SK-N-SH (cell line): Measurements from ENCODE around the gene NFIA. TPM values are rescaled to one million over a fixed set of nuclear protein-coding genes. Genes with fewer than 3 reads are reported as not detected.

ENCODE experiments used
- CTCF ChIA-PET: fragments of 300-600, 350-600 bp; formaldehyde crosslinking; extraction: SDS; loops from one replicate; lab custom pipeline; 2021; lab: Yijun Ruan, JAX
- POLR2A ChIA-PET: fragments of 350-600 bp; sonication (Branson Sonifier 250); formaldehyde crosslinking; extraction: SDS; loops from one replicate; lab custom pipeline; 2020; ENCODE audit warnings: antibody characterized with exemption, inconsistent platforms; lab: Yijun Ruan, JAX
- DNase-seq: peaks from one replicate; pipeline ENCODE4 v3.0.0; 2012
- H2AFZ ChIP-seq: fragments of 200-600 bp; sonication (generic); 2 replicates; pipeline ENCODE4 v1.8.1; 2016; ENCODE audit warnings: antibody characterized with exemption, mild to moderate bottlenecking, low read depth
- H3F3A ChIP-seq: fragments of 200-600 bp; sonication (generic); replicated peaks from 2 replicates; pipeline ENCODE3; 2016; ENCODE audit warnings: antibody characterized with exemption, mild to moderate bottlenecking; ENCODE audit not compliant: insufficient read depth
- H3K27ac ChIP-seq, 2 experiments: fragments of 200-500 bp in 1 of 2; fragments of 200-600 bp in 1 of 2; sonication (Bioruptor generic) in 1 of 2; sonication (generic), shearing (Covaris generic) in 1 of 2; 2 replicates each; pipeline versions ENCODE4 v1.5.1 to v1.6.1; 2014 to 2016; ENCODE audit warnings: low read depth in 2 of 2, inconsistent platforms in 1 of 2, low read length in 1 of 2, mild to moderate bottlenecking in 1 of 2, mixed read lengths in 1 of 2
- H3K27me3 ChIP-seq: fragments of 200-600 bp; sonication (generic), shearing (Covaris generic); 2 replicates; pipeline ENCODE4 v1.6.1; 2016; ENCODE audit warnings: mixed run types; ENCODE audit not compliant: insufficient read depth
- H3K36me3 ChIP-seq, 2 experiments: fragments of 200-500 bp in 1 of 2; fragments of 200-600 bp in 1 of 2; sonication (Bioruptor generic) in 1 of 2; sonication (generic) in 1 of 2; replicated peaks in 1 of 2; 2 replicates each; pipeline versions ENCODE3 to v1.5.1; 2014 to 2016; ENCODE audit warnings: low read length in 1 of 2, mild to moderate bottlenecking in 1 of 2; ENCODE audit not compliant: insufficient read depth in 2 of 2, control insufficient read depth in 1 of 2
- H3K4me1 ChIP-seq, 2 experiments: fragments of 200-500 bp in 1 of 2; fragments of 200-600 bp in 1 of 2; sonication (Bioruptor generic) in 1 of 2; sonication (generic), shearing (Covaris generic) in 1 of 2; 2 replicates each; pipeline versions ENCODE4 v1.5.1 to v1.6.1; 2014 to 2016; ENCODE audit warnings: low read depth in 1 of 2, low read length in 1 of 2, mixed run types in 1 of 2; ENCODE audit not compliant: insufficient read depth in 2 of 2, control insufficient read depth in 1 of 2
- H3K4me2 ChIP-seq: fragments of 200-600 bp; sonication (generic), shearing (Covaris generic); 2 replicates; pipeline ENCODE4 v1.6.1; 2017; ENCODE audit warnings: mixed run types
- H3K4me3 ChIP-seq, 2 experiments: fragments of 200-500 bp in 1 of 2; fragments of 200-600 bp in 1 of 2; sonication (Bioruptor generic) in 1 of 2; sonication (generic), shearing (Covaris generic) in 1 of 2; 2 replicates each; pipeline versions ENCODE4 v1.5.1 to v1.8.1; 2014 to 2016; ENCODE audit warnings: low read depth in 2 of 2, inconsistent platforms in 1 of 2, low read length in 1 of 2, mild to moderate bottlenecking in 1 of 2, mixed read lengths in 1 of 2, moderate library complexity in 1 of 2
- H3K79me2 ChIP-seq: fragments of 200-600 bp; sonication (generic); 2 replicates; pipeline ENCODE4 v1.8.1; 2017; ENCODE audit warnings: mild to moderate bottlenecking; ENCODE audit not compliant: insufficient read depth
- H3K9ac ChIP-seq: fragments of 200-600 bp; sonication (generic); 2 replicates; pipeline ENCODE4 v1.6.1; 2017; ENCODE audit warnings: mixed run types
- H3K9me2 ChIP-seq: fragments of 200-600 bp; sonication (generic); 2 replicates; pipeline ENCODE4 v1.6.1; 2017; ENCODE audit warnings: mixed run types
- H3K9me3 ChIP-seq: fragments of 200-600 bp; sonication (generic); 2 replicates; pipeline ENCODE4 v1.6.1; 2017; ENCODE audit warnings: mixed run types, mild to moderate bottlenecking, moderate library complexity
- H4K20me1 ChIP-seq: fragments of 200-600 bp; sonication (generic); 2 replicates; pipeline ENCODE4 v1.6.1; 2017; ENCODE audit warnings: mild to moderate bottlenecking, mixed run types; ENCODE audit not compliant: insufficient read depth
- ELF1 ChIP-seq: IDR thresholded peaks from 2 replicates; pipeline ENCODE4 v1.4.0; 2012
- EP300 ChIP-seq, 2 experiments: IDR thresholded peaks; 2 replicates each; pipeline versions ENCODE4 v1.4.0 to v1.6.1; 2012; ENCODE audit warnings: borderline replicate concordance in 1 of 2, low read depth in 1 of 2, low read length in 1 of 2
- FOXM1 ChIP-seq: IDR thresholded peaks from 2 replicates; pipeline ENCODE4 v1.4.0; 2012; ENCODE audit warnings: low read depth, mild to moderate bottlenecking
- GATA2 ChIP-seq: sonication (generic); formaldehyde crosslinking; IDR thresholded peaks from 2 replicates; pipeline ENCODE4 v1.5.0; 2020; ENCODE audit warnings: mild to moderate bottlenecking, missing genetic modification reagents
- JUND ChIP-seq: IDR thresholded peaks from 2 replicates; pipeline ENCODE4 v1.4.0; 2012
- NRF1 ChIP-seq: IDR thresholded peaks from 2 replicates; pipeline ENCODE4 v1.6.1; 2012; ENCODE audit warnings: low read depth, mild to moderate bottlenecking, low read length
- RAD21 ChIP-seq: IDR thresholded peaks from 2 replicates; pipeline ENCODE4 v1.6.1; 2012; ENCODE audit warnings: mild to moderate bottlenecking, low read length
- RCOR1 ChIP-seq: fragments of 150-350 bp; IDR thresholded peaks from 2 replicates; pipeline ENCODE4 v1.6.1; 2017; ENCODE audit warnings: antibody characterized with exemption, low read length
- RFX5 ChIP-seq: IDR thresholded peaks from 2 replicates; pipeline ENCODE4 v1.6.1; 2012; ENCODE audit warnings: mild to moderate bottlenecking, improper control_type of control experiment, low read length
- TEAD4 ChIP-seq: IDR thresholded peaks from 2 replicates; pipeline ENCODE4 v1.4.0; 2012; ENCODE audit warnings: mild to moderate bottlenecking, borderline replicate concordance; ENCODE audit not compliant: insufficient read depth
- whole genome bisulfite sequencing: methylation state at CpG from one replicate; pipeline ENCODE4 v1.1.6; 2017; ENCODE audit warnings: low lambda C conversion rate; 5-methylcytosine and 5-hydroxymethylcytosine counted together
- polyA plus RNA-seq, 3 experiments: library from polyadenylated mRNA; depleted of rRNA; stranded (reverse); fragments of >200 nt; gene quantifications; 2 replicates each; pipeline ENCODE4 v1.2.3, GENCODE V29; 2012
- TF ChIP-seq, protein P1 (sequence below): IDR thresholded peaks from 2 replicates; pipeline ENCODE4 v1.4.0; 2012; ENCODE audit warnings: low read depth, borderline replicate concordance
- TF ChIP-seq, protein P2 (sequence below): fragments of 150-350 bp; IDR thresholded peaks from 2 replicates; pipeline ENCODE4 v1.6.1; 2016; ENCODE audit warnings: mild to moderate bottlenecking, low read depth, low read length
- TF ChIP-seq, protein P3 (sequence below): IDR thresholded peaks from 2 replicates; pipeline ENCODE4 v1.4.0; 2012; ENCODE audit warnings: low read depth

Gene NFIA
- polyA plus RNA-seq, 1 of the 3 experiments (the other 2 are of a cell fraction): 3.3 TPM

DNA sequence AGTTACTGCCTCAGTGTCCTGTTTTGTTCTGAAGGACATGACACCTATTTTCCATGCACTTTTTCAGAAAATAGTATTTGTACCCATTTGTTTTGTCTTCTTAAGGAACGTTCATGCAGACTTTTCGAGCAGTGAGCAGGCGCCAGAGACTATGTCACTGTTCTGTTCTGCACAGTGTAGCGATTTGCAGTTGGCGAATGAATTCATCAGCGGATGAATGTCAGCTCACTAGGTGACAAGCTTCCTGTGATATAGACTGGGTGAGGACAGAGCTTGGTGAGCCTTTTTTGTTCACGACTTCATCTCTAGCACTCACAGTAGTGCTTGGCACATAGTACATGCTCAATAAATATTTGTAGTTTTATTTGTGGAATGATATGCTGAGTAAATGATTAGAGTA lies 177.8 kb downstream of the NFIA start:
- WGBS: over 99% methylated on average over 7 of the region's 7 CpGs

DNA sequence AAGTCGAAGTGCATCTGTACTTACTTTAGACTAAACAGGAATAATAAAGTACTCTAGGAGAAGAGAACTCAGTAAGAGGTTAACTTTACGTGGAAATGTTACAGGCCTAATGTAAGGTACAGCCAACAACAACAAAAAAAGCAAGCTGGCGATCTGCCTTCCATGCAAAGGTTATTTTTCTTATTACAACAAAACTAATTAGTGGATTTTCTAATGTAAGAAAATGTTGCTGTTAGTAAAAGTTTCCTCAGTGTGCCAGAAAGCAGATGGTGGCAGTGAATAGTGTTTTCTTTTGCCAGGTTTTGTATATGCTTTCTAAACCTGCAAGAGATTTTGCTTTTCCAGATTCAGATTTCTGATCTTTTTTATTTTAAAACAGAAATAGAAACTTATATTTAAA lies 179.2 kb downstream of the NFIA start:
- no peak overlapping the region for H3K4me2 ChIP-seq
- no peaks in the 10 kb centered on the region for H3K9me3 ChIP-seq
- H3F3A ChIP-seq: no peaks in the 10 kb centered on the region
- H3K9me2 ChIP-seq: no peaks in the 10 kb centered on the region
- 84% methylated on average over 3 of the region's 3 CpGs for WGBS
- no peaks in the 10 kb centered on the region for H3K4me1 ChIP-seq
- no peak overlapping the region; a peak in 1 of 4 replicates for H3K27ac ChIP-seq
- H3K27me3 ChIP-seq: no peaks in the 10 kb centered on the region
- ChIA-PET POLR2A (no interaction called here), CTCF (no interaction called here)
- no peak for TF ChIP-seq RFX5
- no peak for TF ChIP-seq RCOR1
- TF ChIP-seq EP300 (IDR thresholded peaks at IDR 0.05; ENCODE audit: borderline replicate concordance in 1 of 2, low read depth in 1 of 2, low read length in 1 of 2): no peak
- TF ChIP-seq GATA2 (CRISPR knock-in tag): no peak
- TF ChIP-seq, protein P1, sequence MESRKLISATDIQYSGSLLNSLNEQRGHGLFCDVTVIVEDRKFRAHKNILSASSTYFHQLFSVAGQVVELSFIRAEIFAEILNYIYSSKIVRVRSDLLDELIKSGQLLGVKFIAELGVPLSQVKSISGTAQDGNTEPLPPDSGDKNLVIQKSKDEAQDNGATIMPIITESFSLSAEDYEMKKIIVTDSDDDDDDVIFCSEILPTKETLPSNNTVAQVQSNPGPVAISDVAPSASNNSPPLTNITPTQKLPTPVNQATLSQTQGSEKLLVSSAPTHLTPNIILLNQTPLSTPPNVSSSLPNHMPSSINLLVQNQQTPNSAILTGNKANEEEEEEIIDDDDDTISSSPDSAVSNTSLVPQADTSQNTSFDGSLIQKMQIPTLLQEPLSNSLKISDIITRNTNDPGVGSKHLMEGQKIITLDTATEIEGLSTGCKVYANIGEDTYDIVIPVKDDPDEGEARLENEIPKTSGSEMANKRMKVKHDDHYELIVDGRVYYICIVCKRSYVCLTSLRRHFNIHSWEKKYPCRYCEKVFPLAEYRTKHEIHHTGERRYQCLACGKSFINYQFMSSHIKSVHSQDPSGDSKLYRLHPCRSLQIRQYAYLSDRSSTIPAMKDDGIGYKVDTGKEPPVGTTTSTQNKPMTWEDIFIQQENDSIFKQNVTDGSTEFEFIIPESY: no peak
- TF ChIP-seq, protein P2, sequence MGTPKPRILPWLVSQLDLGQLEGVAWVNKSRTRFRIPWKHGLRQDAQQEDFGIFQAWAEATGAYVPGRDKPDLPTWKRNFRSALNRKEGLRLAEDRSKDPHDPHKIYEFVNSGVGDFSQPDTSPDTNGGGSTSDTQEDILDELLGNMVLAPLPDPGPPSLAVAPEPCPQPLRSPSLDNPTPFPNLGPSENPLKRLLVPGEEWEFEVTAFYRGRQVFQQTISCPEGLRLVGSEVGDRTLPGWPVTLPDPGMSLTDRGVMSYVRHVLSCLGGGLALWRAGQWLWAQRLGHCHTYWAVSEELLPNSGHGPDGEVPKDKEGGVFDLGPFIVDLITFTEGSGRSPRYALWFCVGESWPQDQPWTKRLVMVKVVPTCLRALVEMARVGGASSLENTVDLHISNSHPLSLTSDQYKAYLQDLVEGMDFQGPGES: no peak
- TF ChIP-seq FOXM1: no peak
- TF ChIP-seq, protein P3, sequence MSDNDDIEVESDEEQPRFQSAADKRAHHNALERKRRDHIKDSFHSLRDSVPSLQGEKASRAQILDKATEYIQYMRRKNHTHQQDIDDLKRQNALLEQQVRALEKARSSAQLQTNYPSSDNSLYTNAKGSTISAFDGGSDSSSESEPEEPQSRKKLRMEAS: no peak
- no peak for TF ChIP-seq TEAD4
- H3K9ac ChIP-seq: no peak overlapping the region
- no peak for DNase-seq
- H4K20me1 ChIP-seq: no peaks in the 10 kb centered on the region
- peaks cover 0 to 2% of the 10 kb centered on the region in 2 experiments for H3K36me3 ChIP-seq
- no peaks in the 10 kb centered on the region for H3K79me2 ChIP-seq
- H3K4me3 ChIP-seq: no peak overlapping the region
- H2AFZ ChIP-seq: no peak overlapping the region

More for the DNA sequence above, 177.8 kb downstream of the NFIA start:
- H3K9ac ChIP-seq: no peak overlapping the region
- ChIA-PET POLR2A (no interaction called here), CTCF (interaction anchor here (2.1 kb wide), 1 partner anchor 13 kb away, joined by 7 read pairs; no protein-coding TSS in a partner anchor)
- no peak for DNase-seq
- H3F3A ChIP-seq: no peaks in the 10 kb centered on the region
- TF ChIP-seq ELF1 (no peak), JUND (no peak), RAD21 (no peak), NRF1 (no peak)
- peaks cover 0 to under 1% of the 10 kb centered on the region in 2 experiments; a peak in 1 of 4 replicates for H3K4me1 ChIP-seq
- H3K27me3 ChIP-seq: no peaks in the 10 kb centered on the region
- H2AFZ ChIP-seq: no peak overlapping the region
- no peaks in the 10 kb centered on the region for H3K9me2 ChIP-seq
- H4K20me1 ChIP-seq: no peaks in the 10 kb centered on the region
- no peak overlapping the region for H3K4me2 ChIP-seq
- no peaks in the 10 kb centered on the region for H3K79me2 ChIP-seq
- peaks cover 0 to 2% of the 10 kb centered on the region in 2 experiments for H3K36me3 ChIP-seq
- no peak overlapping the region for H3K27ac ChIP-seq
- no peaks in the 10 kb centered on the region for H3K9me3 ChIP-seq
- H3K4me3 ChIP-seq: no peak overlapping the region
